SIG-M5 treated with dmso at 0.1 percent for 504 hours (cell line): ENCODE results near the gene LRRC37A.
"Not testable (repeated sequence)": the region's sequence is repeated elsewhere in the genome, so short reads cannot be mapped to it uniquely, and the experiment has no call there.

ENCODE experiments used
- DNase-seq: peaks from one replicate; lab custom pipeline; 2025; ENCODE audit not compliant: unreplicated experiment; lab: John Stamatoyannopoulos, UW

Gene LRRC37A

GRCh38 chr17:46294831-46295230 lies at the start of gene LRRC37A:
LRRC37A (plus strand) TSS chr17:46295131; CDS start chr17:46295134, 3 bp downstream.
- DNase-seq = not testable (repeated sequence)

- DNase-seq = not testable (repeated sequence)
These were observed 45.8 kb upstream of the LRRC37A start for GRCh38 chr17:46249153-46249552.

GRCh38 chr17:46252804-46253203 lies 42.1 kb upstream of the LRRC37A start:
- not testable (repeated sequence) for DNase-seq

- DNase-seq = peak; percentile 76
These were observed 41.2 kb upstream of the LRRC37A start for GRCh38 chr17:46253722-46254121.

GRCh38 chr17:46254215-46254614 lies 40.7 kb upstream of the LRRC37A start:
- DNase-seq = not testable (repeated sequence)

- DNase-seq = not testable (repeated sequence)
These were observed 38.6 kb upstream of the LRRC37A start for GRCh38 chr17:46256369-46256768.

- DNase-seq = not testable (repeated sequence)
These were observed 34.9 kb upstream of the LRRC37A start for GRCh38 chr17:46259845-46260661.

- no peak for DNase-seq
These were observed 32.7 kb upstream of the LRRC37A start for GRCh38 chr17:46262271-46262670.

GRCh38 chr17:46264456-46265198 lies 30.3 kb upstream of the LRRC37A start:
- DNase-seq = no peak

- DNase-seq = not testable (repeated sequence)
These were observed 28.8 kb upstream of the LRRC37A start for GRCh38 chr17:46266063-46266655.

GRCh38 chr17:46266656-46267544 lies 28.0 kb upstream of the LRRC37A start:
- DNase-seq = peak; percentile 84

- no peak for DNase-seq
These were observed 24.9 kb upstream of the LRRC37A start for GRCh38 chr17:46270032-46270431.

GRCh38 chr17:46273541-46274236 lies 21.2 kb upstream of the LRRC37A start:
- DNase-seq = no peak

- DNase-seq = no peak
These were observed 20.7 kb upstream of the LRRC37A start for GRCh38 chr17:46274238-46274637.

GRCh38 chr17:46276728-46277479 lies 18.0 kb upstream of the LRRC37A start:
- DNase-seq = not testable (repeated sequence)

GRCh38 chr17:46281336-46281735 lies 13.6 kb upstream of the LRRC37A start:
- not testable (repeated sequence) for DNase-seq

GRCh38 chr17:46282635-46283034 lies 12.3 kb upstream of the LRRC37A start:
- not testable (repeated sequence) for DNase-seq

- DNase-seq = not testable (repeated sequence)
These were observed 10.5 kb upstream of the LRRC37A start for GRCh38 chr17:46284467-46284866.

- DNase-seq = not testable (repeated sequence)
These were observed 9.4 kb upstream of the LRRC37A start for GRCh38 chr17:46285500-46285899.
